Right ventricle myocardium inferior (tissue), 1 donor: Measurements from ENCODE around the gene EXOC4. TPM values are rescaled to one million over a fixed set of nuclear protein-coding genes. Genes with fewer than 3 reads are reported as not detected.

Source experiments
- ATAC-seq: fragments of 200-7000 bp; cut with Tn5 transposase; one replicate; pipeline ENCODE4 v1.9.1; 2020; ENCODE audit warnings: mild to moderate bottlenecking, moderate library complexity
- DNase-seq: peaks from one replicate; pipeline ENCODE4 v3.0.0; 2021; ENCODE audit errors: missing footprints
- intact Hi-C: fragments of 100-400 bp; cut with DNase I; formaldehyde crosslinking; loops from one replicate; pipeline ENCODE4 v1.11.0; 2022
- total RNA-seq: library from RNA; stranded (reverse); fragmentation: NEBNext Ultra II Directional; extraction: Animal tissue kit (Norgen Biotek cat#: 25700); gene quantifications from one replicate; pipeline ENCODE4 v1.2.1, GENCODE V29; 2021
- donor health status: DM: no; HTN: yes; CAD: no; lungs with severe emphysema.

Gene EXOC4
- total RNA-seq, 1 donor from 2014 or later, result 36.8 TPM

DNA sequence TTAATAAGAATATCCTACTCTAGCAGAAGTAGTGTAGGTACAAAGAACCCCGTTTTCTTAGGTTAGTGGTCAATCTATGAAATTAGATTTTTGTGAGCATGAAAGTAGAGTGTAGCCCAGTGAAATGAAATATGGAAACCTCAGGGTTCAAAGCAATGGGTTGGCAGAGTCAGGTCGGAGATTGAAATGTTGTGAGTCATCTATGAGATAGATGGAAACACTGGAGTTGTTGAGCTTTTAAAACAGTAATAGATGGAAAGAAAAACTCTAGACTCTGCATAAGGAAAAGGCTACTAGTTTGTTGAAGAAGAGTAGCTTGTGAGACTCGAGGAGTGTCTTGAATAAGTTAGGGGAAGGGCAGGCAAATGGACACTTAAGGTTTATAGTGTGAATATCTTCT, 251.9 kb downstream of the EXOC4 start:
- ATAC-seq, result no peak
- intact Hi-C loops, result no loop called here

DNA sequence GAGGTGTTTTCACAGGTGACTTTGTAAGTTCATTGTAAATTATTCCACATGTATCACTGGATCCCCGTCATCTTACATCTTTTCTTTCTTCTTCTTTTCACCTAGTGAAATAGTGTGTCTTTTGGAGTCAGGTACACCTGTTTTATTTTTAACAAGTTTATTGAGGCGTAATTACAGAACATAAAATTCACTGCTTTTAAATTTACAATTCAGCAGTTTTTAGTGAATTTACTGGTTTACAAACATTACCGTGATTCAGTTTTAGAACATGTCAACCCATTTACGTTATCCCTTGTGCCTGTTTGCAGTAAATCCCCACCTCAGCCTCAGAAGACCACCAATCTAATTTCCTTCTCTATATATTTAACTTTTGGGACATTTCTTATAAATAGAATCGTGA, 256.9 kb downstream of the EXOC4 start:
- intact Hi-C loops, result no loop called here
- no peak for DNase-seq
- no peak for ATAC-seq

More for the DNA sequence above, 251.9 kb downstream of the EXOC4 start:
- no peak for DNase-seq

DNA sequence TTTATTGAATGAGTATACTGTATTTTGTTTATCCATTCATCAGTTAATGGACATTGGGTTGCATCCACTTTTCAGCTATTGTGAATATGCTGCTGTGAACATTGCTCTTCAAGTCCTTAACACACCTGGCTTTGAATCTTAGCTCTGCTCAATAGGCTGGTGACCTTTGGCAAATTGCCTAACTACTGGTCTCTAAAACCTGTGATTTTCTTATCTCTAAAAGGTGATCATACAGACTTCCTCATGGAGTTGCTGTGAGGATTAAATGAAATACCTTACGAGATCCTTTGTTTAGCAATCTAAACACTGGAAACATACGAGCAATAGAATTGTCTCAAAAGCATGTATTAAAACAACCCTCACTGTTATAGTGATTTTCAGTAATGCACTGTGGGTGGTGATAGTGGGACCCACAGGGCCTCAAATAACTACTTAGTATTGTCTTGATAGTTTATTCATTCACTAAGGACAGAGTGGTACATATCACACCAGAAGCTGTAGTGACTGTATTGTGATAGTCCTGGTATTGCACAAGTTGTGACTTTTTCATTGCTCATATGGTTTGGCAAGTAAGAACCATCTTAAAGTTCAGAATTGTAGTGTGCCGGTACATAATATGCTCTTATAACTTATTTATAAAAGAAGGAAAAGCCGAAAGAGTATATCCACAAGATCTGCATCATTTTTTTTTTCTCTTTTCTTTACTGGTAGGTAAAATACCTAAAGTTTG, 257.6 kb downstream of the EXOC4 start:
- no peak for DNase-seq
- no peak for ATAC-seq
- intact Hi-C loops, result no loop called here

DNA sequence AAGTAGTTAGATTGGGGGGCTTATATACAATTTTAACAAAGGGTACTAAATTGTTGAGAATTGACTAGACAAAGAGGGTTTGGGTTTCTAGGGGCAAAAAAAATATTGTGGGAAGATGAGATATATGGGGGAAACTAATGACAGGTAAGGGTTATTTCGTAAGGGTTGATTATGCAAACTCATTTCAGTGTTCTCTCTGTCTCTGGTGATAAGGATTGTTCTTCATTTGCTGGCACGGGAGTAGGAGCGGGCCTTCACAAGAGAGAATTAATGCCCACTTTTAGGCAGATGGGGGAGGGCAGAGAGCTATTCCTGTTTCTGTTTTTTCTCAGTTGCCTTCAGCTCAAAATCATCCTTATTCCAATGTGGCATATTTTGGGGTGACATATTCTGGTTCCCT, 258.4 kb downstream of the EXOC4 start:
- DNase-seq (no peak), ATAC-seq (no peak)
- intact Hi-C loops, result no loop called here

DNA sequence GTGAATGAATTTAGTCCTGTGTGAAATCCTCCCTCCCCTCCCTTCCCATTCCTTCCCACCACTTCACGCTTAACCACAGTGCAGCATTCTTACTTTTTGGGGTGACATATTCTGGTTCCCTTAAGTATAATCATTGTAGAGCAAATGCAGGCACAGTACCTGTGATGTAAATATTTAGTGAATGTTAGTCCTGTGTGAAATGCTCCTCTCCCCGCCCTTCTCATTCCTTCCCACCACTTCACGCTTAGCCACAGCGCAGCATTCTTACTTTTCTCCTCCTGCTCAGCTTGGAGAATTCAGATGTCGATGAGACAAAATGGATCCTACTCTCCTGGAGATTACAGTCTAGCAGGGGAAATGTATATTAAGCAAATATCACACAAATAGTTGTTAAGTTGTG, 258.8 kb downstream of the EXOC4 start:
- intact Hi-C loops, result no loop called here
- DNase-seq, result no peak
- ATAC-seq, result no peak

DNA sequence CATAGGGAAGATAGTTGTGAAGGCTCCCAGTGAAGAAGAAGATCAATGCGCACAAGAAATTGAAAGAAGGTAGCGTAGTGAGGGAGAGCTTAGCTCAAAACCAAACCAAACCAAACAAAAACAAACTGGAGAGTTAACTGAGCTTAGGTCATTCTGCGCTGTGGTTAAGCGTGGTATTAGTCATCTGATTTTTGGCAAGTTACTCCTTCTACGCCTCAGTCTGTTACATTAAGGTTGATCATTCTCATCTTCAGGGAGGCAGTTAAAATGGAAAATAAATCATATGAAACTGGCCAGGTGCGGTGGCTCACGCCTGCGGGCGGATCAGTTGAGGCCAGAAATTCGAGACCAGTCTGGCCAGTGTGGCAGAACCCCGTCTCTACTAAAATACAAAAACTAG, 259.7 kb downstream of the EXOC4 start:
- ATAC-seq, result no peak
- intact Hi-C loops, result no loop called here
- no peak for DNase-seq

DNA sequence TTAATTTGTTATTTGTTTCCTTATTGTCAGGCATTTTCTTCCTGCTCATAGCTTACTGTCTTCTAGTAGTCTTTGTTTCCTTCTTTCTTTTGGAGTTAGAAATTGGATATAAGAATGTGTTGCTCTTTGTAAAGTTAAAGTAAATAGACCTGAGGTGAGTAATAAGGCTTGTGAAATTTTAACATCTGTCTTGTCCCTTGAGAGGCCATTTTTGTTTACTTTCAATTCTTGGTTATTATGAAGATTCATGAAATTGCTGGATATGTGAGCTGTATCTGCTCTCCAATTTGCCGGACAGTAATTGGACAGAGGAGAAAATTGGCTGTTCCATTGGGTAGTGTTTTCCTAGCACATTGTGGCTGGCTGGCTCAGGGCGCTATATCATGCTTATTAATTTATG, 260.7 kb downstream of the EXOC4 start:
- ATAC-seq (no peak), DNase-seq (no peak)
- intact Hi-C loops, result no loop called here

DNA sequence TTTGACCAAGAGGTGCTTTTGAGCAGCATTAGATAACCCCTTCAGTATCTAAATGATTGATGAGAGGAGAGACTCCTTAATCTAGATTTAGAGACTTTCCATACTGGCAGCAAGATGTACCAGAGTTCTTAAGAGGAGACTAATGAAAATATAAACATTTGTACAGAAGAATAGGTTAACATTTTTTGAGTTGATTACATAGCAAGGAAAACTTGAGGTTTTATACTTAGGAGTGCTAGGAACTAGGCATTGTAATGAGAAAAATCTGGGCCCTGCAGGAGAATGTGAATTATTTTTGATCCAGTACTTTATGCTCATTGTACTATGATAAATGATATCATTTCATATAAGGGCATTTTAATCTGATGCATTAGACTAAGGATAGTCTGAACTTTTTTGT, 261.7 kb downstream of the EXOC4 start:
- no peak for DNase-seq
- intact Hi-C loops, result no loop called here
- ATAC-seq, result no peak

DNA sequence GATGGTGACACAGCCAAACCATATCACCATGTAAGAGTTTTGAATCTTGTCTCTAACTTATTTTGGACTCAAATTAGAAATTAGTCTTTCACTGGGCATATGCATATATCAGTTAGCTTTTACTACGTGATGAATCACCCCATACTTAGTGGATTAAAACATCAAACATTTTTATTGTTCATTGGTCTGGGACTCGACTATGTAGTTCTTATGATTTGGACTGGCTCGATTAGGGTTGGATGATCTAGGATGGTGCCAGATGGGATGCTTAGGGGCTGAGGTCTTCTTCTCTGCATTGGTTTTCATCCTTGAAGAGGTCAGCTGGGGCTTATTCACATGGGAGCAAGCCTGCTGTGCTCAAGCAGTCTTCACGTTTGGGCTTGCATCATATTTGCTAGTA, 264.9 kb downstream of the EXOC4 start:
- intact Hi-C loops, result no loop called here
- DNase-seq (no peak), ATAC-seq (no peak)

DNA sequence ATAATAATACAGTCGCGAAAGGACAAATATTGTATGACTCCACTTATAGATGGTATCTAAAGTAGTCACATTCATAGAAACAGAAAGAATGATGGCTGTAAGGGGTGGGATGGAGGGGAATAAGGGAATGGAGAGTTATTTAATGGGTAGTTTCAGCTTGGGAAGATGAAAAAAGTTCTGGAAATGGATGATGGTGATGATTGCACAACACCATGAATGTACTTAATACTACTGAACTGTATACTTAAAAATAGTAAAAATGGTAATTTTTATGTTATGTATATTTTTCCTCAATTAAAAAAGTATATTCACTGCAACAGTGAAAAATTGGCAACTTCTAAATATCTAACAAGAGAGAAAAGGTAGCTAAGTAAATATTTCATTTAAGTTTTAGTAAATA, 265.8 kb downstream of the EXOC4 start:
- no peak for DNase-seq
- ATAC-seq, result no peak
- intact Hi-C loops, result no loop called here

DNA sequence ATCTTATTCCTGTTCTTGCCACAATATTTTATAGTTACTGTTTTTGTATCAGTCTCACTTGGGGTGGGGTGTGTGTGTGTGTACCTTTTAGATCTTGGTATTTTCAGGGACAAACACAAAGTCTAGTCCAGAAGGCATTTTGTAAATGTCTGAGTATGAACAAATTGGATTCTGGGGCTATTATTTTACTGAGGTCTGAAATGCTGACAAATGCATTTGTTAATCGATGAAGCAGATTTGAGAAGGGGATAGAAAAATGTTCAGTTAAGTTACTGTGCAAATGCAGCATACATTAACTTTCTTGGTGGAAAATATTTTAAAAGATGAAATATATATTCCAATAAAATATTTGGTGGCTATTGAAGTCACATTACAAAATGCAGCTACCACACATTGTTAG, 267.4 kb downstream of the EXOC4 start:
- ATAC-seq (no peak), DNase-seq (no peak)
- intact Hi-C loops, result no loop called here

DNA sequence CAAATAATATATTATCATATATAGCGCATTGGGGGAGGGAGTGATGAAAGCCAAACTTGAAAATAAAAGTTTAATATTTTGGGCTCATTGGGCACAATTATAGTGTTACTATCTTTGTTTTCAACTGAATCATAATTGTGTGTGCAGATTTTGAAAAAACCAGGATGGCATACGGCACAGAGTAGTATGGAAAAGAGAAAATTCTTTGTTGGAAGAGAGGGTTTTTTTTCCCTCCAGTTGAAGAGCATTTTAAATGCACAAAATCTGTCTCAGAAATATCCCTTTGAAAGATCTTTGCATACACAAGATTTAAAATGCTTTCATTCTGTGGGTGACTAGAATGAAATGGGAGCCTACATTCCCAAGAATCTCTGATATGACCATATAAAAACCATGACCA, 269.6 kb downstream of the EXOC4 start:
- ATAC-seq, result no peak
- intact Hi-C loops, result no loop called here

DNA sequence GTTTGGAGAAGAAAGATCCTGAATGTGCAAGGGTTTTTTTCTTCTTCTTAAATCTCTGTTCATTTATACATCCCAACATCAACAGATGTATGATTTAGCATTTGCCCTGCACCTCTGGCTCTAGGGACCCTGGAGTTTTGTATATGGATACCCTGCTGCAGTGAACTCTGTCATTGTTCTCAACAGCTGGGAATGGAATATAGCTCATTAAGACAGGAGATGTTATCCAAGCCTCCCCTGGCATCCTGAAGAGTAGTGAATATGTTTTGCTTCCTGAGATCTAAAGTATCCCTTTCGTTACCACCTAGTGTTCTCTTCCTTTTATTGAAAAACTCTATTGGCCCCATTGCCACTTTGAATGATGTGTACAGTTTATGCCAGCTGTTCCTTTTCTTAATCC, 275.9 kb downstream of the EXOC4 start:
- no peak for DNase-seq
- intact Hi-C loops, result no loop called here
- ATAC-seq, result no peak

More for the DNA sequence above, 269.6 kb downstream of the EXOC4 start:
- no peak for DNase-seq

DNA sequence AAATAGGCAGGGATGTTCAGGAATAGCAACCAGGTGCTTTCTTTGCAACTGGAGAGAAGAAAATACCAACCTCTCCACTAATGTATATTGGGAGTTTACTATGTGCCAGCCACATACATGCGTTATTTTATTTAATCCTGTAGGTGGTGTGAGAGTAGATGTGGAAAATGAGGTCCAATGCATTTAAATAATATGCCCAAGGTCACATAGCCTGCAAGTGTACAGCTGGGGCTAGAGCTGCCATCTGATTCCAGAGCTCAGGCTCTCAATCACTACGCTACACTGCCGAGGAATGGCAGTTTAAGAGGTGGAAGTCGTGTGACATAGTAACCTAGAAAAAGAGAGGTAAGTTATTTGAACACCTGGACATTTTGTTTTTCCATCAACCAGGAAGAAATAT, 277.0 kb downstream of the EXOC4 start:
- ATAC-seq (no peak), DNase-seq (no peak)
- intact Hi-C loops, result no loop called here

DNA sequence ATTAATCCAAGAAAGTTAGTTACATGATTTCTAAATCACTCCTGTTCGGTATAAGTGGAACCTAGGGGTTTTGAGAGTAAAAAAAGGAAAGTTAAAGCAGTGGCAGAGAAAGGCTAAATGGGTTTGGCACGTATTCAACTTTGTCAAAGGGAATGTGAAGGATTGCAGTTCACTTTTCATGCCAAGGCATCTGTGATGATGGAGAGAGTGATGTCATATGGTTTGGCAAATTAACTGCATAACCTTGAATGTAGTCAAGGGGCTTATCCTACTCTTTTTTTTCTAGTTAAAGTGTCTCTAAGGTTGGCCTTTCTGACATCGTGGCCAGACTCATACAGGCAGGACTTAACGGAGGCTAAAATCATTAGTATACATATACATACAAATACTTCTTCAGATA, 277.8 kb downstream of the EXOC4 start:
- DNase-seq (no peak), ATAC-seq (peak; percentile 20)
- intact Hi-C loops, result no loop called here

DNA sequence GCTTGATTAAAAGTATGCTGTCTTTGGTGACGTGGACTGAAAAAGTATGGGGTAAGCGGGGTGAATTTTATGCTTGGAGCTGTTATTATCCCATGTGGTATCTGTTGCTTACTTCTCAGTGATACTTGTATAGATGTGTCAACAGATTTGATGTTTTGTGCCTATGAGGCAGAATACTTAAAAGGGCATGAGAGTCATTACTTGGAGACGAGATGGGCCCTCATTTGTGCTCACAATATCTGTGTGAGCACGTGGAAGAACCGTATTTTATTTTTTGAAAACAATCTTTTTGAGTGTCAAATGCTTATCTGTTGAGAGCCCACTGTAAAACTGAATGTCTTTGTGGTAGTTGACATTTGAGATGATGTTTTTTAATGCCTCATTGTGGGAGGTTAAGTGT, 281.9 kb downstream of the EXOC4 start:
- ATAC-seq (no peak), DNase-seq (no peak)
- intact Hi-C loops, result no loop called here

DNA sequence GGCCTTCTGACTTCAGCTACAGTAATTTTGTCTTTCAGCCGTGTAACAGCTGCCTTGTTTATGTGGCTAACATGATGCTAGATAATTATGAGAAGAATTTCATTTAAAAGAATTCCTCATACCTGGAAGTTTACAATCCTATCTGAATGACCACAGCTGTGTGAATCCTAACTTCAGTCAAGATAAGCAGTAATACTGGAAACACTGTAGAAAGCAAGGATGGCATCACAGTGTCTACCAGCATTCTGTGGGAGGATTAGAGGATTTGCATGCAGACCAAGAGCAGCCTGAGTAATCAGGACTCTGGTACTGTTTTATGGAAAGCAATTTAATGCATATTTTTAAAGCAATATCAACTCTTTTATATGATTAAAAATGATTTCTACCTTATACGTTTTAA, 282.4 kb downstream of the EXOC4 start:
- DNase-seq (no peak), ATAC-seq (no peak)
- intact Hi-C loops, result no loop called here

DNA sequence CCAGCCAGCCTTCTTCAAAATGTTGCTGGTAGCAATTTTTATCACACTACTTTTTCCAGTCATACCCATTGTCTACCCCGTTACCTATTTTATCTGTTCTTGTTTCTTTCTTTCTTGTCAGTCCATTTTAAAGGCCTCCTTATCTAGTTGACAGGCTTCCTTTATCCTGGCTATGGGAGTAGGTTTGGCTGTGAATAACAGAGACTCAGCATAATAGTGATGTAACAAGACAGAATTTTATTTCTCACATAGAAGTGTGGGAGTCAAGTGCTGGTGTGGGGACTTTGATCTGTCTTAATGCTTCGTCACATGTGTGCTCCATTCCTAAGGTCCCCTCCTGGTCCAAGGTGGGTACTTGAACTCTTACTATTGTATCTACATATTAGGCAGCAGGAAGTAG, 283.6 kb downstream of the EXOC4 start:
- no peak for DNase-seq
- no peak for ATAC-seq
- intact Hi-C loops, result no loop called here

DNA sequence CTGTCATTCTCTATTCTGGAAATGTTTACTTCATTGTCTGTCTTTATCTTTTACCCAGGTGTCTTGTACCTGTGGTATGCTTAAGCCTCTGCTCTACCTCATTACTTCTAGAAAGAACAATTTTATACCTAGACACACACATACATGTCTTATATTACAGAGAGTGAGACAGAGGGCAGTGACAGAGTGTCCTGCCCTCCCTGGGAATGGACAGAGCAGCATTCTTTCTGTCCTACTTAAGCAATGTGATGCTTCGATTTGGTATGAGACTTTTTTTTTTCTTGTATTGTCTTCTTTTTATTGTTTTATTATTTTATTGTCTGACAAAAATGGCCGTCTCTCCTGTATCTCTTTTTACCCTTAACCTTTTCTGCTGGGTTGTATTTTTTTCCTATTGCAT, 286.1 kb downstream of the EXOC4 start:
- DNase-seq (no peak), ATAC-seq (no peak)
- intact Hi-C loops, result no loop called here

DNA sequence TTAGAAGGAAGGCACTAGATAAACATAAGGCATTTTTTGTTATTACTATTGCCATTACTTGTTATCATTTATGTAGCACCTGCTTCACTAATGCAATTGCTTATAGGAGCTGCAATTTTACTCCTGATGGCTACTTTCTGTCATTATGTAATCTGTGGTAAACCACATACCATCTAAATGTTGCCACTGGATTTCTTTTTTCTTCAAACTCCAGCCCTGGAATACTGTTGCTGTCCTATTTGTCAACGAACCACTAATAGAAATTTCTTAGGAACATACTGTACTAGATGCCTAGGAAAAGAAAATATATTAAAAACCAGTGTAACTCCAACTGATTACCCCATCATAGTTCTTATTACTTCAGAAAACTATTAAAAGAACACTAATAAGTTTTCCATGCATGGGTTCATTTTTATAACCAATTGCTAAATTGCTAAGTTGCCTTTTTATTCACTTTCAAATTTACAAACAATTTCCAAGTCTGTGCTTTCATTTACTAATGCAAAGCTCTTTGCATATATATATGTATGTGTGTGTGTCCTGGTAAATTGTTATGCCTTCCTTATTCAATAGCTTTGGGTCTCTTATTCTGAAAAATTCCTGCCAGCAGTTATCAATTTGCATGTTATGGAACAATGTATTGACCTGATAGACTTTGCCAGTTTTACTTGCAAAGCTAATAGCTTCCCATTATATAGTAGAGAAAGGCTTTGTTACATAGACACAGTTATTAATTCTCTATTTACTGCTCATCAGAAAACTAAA, 287.4 kb downstream of the EXOC4 start:
- intact Hi-C loops, result no loop called here
- DNase-seq (no peak), ATAC-seq (no peak)
